Measurements from ENCODE around the gene CFAP46. TPM values are rescaled to one million over a fixed set of nuclear protein-coding genes. Genes with fewer than 3 reads are reported as not detected.

CFAP46 gene
- total and polyA plus RNA-seq, 2 of the 4 experiments (the other 2 are of a cell fraction): 1.3 to 1.8 TPM

DNA sequence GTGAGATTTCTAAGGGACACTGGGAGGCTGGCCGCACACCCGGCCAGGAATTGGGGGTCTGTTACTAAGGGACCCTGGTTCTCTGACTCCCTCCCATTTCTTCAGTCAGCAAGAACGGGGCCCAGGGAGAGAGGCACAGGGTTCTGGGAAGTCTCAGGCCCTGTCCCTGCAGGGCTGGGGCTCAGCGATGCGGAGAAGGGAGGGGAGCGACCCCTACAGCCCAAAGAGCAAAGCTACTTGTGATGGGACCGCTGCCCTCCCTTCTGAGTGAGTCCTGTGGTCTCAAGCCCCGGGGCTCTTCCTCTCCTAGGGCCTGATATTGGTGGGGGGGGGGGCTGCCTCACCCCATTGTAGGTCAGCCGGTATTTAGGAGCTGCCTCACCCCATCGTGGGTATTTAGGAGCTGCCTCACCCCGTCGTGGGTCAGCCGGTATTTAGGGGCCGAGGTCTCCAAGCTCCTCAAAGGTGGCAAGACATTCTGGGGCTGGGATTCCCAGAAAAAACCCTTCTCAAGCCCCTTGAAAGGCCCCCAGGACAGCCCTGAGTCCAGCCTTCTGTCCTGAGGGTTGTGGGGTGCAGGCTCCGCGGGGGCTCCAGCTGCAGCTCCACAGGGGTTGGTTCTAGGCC is 139.6 kb downstream of the CFAP46 start:
- Histone ChIP-seq H4K20me1 (ENCODE audit: insufficient read depth, low read length) (no peaks in the 10 kb centered on the region), H3K4ac (ENCODE audit: low read depth, low read length) (no peak overlapping the region), H2AK9ac (replicated peaks; ENCODE audit: low read depth, low read length, poor library complexity) (no peak overlapping the region), H3K27ac (ENCODE audit: insufficient read depth, low read length) (no peak overlapping the region), H4K91ac (ENCODE audit: insufficient read depth, low read depth, low read length) (no peak overlapping the region), H2BK15ac (ENCODE audit: low read depth, low read length) (no peak overlapping the region), H3K9ac (ENCODE audit: low read depth, low read length) (no peak overlapping the region), H2AFZ (replicated peaks; ENCODE audit: low read length, poor library complexity) (no peak overlapping the region), H3K9me3 (ENCODE audit: control insufficient read depth, insufficient read depth, low read length) (peaks cover 5% of the 10 kb centered on the region), H2BK20ac (ENCODE audit: low read depth, low read length) (no peak overlapping the region), H3K4me3 (ENCODE audit: insufficient read depth, low read depth, low read length) (no peak overlapping the region), H2AK5ac (ENCODE audit: low read depth, low read length) (no peak overlapping the region), H3K79me1 (ENCODE audit: low read depth in 1 of 2, low read length in 2 of 2) (no peaks in the 10 kb centered on the region), H3K9me1 (ENCODE audit: insufficient read depth, low read length) (no peaks in the 10 kb centered on the region), H2BK5ac (ENCODE audit: low read depth, low read length, poor library complexity, severe bottlenecking) (no peak overlapping the region), H3K14ac (replicated peaks; ENCODE audit: low read depth, low read length) (no peak overlapping the region), H4K5ac (ENCODE audit: low read depth, low read length) (no peak overlapping the region), H3K27me3 (ENCODE audit: control insufficient read depth, insufficient read depth, low read length) (peaks cover 15% of the 10 kb centered on the region; the same call in 1 of the 2 replicates), H3K36me3 (ENCODE audit: control insufficient read depth, insufficient read depth, low read length) (no peaks in the 10 kb centered on the region), H4K8ac (ENCODE audit: low read depth in 2 of 2, low read length in 2 of 2) (no peak overlapping the region), H3K18ac (ENCODE audit: low read depth, low read length) (no peak overlapping the region), H3K4me1 (ENCODE audit: control insufficient read depth, insufficient read depth, low read length) (no peaks in the 10 kb centered on the region), H3K4me2 (ENCODE audit: low read depth, low read length) (no peak overlapping the region), H2BK120ac (ENCODE audit: low read depth, low read length) (no peak overlapping the region), H3K56ac (ENCODE audit: extremely low read depth, insufficient read depth, low read length) (no peak overlapping the region), H3K23ac (ENCODE audit: low read depth, low read length) (no peak overlapping the region)
- POLR2A ChIA-PET (ENCODE audit: unreplicated experiment): no interaction called here
- in situ Hi-C loops (cut with MboI; ENCODE audit: low sequenced_read_pairs) (no loop called here), dilution Hi-C loops (cut with HindIII; ENCODE audit: low sequenced_read_pairs, unreplicated experiment) (no loop called here), intact Hi-C loops (cut with micrococcal nuclease) (no loop called here)
- no TSS peak for BruUV-seq (replicated peaks)
- CTCF ChIA-PET: no interaction called here
- no peak for DNase-seq
- no peak for ATAC-seq (ENCODE audit: low read depth)
- TF ChIP-seq BHLHE40 (IDR thresholded peaks at IDR 0.05; ENCODE audit: low read depth, low read length) (no peak), MAZ (IDR thresholded peaks at IDR 0.05; ENCODE audit: borderline replicate concordance, low read depth, low read length) (no peak), RCOR1 (IDR thresholded peaks at IDR 0.05; ENCODE audit: insufficient replicate concordance, low read length) (no peak), POLR2A (IDR thresholded peaks at IDR 0.05; ENCODE audit: low read depth, low read length) (no peak), SMC3 (IDR thresholded peaks at IDR 0.05; ENCODE audit: low read depth, low read length) (no peak), FOS (IDR thresholded peaks at IDR 0.05; ENCODE audit: low read depth, low read length) (no peak), MXI1 (IDR thresholded peaks at IDR 0.05; ENCODE audit: borderline replicate concordance, low read depth, low read length) (no peak), CHD1 (IDR thresholded peaks at IDR 0.05; ENCODE audit: low read depth, low read length) (no peak), NFE2L2 (IDR thresholded peaks at IDR 0.05; ENCODE audit: low read depth, low read length) (no peak), MAFK (IDR thresholded peaks at IDR 0.05; ENCODE audit: low read depth, low read length) (no peak)
- TF ChIP-seq, protein P1, sequence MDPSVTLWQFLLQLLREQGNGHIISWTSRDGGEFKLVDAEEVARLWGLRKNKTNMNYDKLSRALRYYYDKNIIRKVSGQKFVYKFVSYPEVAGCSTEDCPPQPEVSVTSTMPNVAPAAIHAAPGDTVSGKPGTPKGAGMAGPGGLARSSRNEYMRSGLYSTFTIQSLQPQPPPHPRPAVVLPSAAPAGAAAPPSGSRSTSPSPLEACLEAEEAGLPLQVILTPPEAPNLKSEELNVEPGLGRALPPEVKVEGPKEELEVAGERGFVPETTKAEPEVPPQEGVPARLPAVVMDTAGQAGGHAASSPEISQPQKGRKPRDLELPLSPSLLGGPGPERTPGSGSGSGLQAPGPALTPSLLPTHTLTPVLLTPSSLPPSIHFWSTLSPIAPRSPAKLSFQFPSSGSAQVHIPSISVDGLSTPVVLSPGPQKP (IDR thresholded peaks at IDR 0.05; ENCODE audit: borderline replicate concordance, low read depth, low read length): no peak
- WGBS, 2 experiments (ENCODE audit: extremely low coverage in 2 of 2, insufficient read length in 1 of 2): no CpG with 5 or more reads among the region's 16 CpGs
